GM23338 (cell line): ENCODE results near the gene EXD3. TPM values are rescaled to one million over a fixed set of nuclear protein-coding genes. Genes with fewer than 3 reads are reported as not detected.

Experiments used
- CREB1 ChIP-seq: fragments of 250-450 bp; sonication (Bioruptor Pico); IDR thresholded peaks from 2 replicates; pipeline ENCODE4 v1.5.0; 2020; ENCODE audit warnings: low read depth, mild to moderate bottlenecking, moderate library complexity
- EZH2 ChIP-seq: fragments of 200-600 bp; sonication (generic); IDR thresholded peaks from one replicate; pipeline ENCODE4 v1.8.0; 2017; ENCODE audit warnings: antibody characterized with exemption, mild to moderate bottlenecking, low read depth; ENCODE audit not compliant: unreplicated experiment
- EZH2phosphoT487 ChIP-seq: fragments of 200-600 bp; sonication (generic); IDR thresholded peaks from one replicate; pipeline ENCODE4 v1.8.1; 2018; ENCODE audit warnings: antibody characterized with exemption; ENCODE audit not compliant: unreplicated experiment
- JUNB ChIP-seq: IDR thresholded peaks from one replicate; pipeline ENCODE4 v1.6.1; 2016; ENCODE audit warnings: antibody characterized with exemption; ENCODE audit not compliant: unreplicated experiment
- NANOG ChIP-seq: IDR thresholded peaks from 2 replicates; pipeline ENCODE4 v1.6.1; 2016; ENCODE audit warnings: antibody characterized with exemption, borderline replicate concordance
- REST ChIP-seq: IDR thresholded peaks from one replicate; pipeline ENCODE4 v1.6.1; 2018; ENCODE audit warnings: antibody characterized with exemption; ENCODE audit not compliant: unreplicated experiment
- STAT1 ChIP-seq: IDR thresholded peaks from one replicate; pipeline ENCODE4 v1.6.1; 2016; ENCODE audit warnings: antibody characterized with exemption; ENCODE audit not compliant: unreplicated experiment
- ZNF114 ChIP-seq: fragments of 250-450 bp; sonication (Bioruptor Pico); IDR thresholded peaks from 2 replicates; pipeline ENCODE4 v1.5.0; 2020; ENCODE audit warnings: mild to moderate bottlenecking, moderate library complexity
- ZNF331 ChIP-seq: fragments of 250-450 bp; sonication (Bioruptor Pico); IDR thresholded peaks from 2 replicates; pipeline ENCODE4 v1.5.0; 2020; ENCODE audit warnings: low read depth, mild to moderate bottlenecking, moderate library complexity
- polyA plus RNA-seq: library from polyadenylated mRNA; unstranded; fragments of >200 nt; fragmentation: Nextera tagmentation; extraction: Ambion mirVana; gene quantifications from 2 replicates; pipeline ENCODE4 v1.2.1, GENCODE V29; 2016
- total RNA-seq: library from RNA; depleted of rRNA; stranded (reverse); fragments of >200 nt; shearing (Covaris generic); gene quantifications from 2 replicates; pipeline ENCODE4 v1.2.3, GENCODE V29; 2014
- TF ChIP-seq, protein P1 (sequence below): fragments of 250-450 bp; sonication (Bioruptor Pico); IDR thresholded peaks from 2 replicates; pipeline ENCODE4 v1.5.0; 2020; ENCODE audit warnings: mild to moderate bottlenecking, moderate library complexity
- TF ChIP-seq, protein P2 (sequence below), 2 experiments: fragments of 200-600 bp in 1 of 2; sonication (generic) in 1 of 2; conservative IDR thresholded peaks; 2 replicates each; pipeline versions ENCODE4 v1.5.1 to v1.6.1; 2016 to 2017; ENCODE audit warnings: antibody characterized with exemption in 2 of 2, low read depth in 2 of 2, mild to moderate bottlenecking in 2 of 2, moderate library complexity in 1 of 2

Gene EXD3
- total and polyA plus RNA-seq, 2 experiments from 2014 or later: 3.6 to 9.7 TPM

- TF ChIP-seq, protein P1, sequence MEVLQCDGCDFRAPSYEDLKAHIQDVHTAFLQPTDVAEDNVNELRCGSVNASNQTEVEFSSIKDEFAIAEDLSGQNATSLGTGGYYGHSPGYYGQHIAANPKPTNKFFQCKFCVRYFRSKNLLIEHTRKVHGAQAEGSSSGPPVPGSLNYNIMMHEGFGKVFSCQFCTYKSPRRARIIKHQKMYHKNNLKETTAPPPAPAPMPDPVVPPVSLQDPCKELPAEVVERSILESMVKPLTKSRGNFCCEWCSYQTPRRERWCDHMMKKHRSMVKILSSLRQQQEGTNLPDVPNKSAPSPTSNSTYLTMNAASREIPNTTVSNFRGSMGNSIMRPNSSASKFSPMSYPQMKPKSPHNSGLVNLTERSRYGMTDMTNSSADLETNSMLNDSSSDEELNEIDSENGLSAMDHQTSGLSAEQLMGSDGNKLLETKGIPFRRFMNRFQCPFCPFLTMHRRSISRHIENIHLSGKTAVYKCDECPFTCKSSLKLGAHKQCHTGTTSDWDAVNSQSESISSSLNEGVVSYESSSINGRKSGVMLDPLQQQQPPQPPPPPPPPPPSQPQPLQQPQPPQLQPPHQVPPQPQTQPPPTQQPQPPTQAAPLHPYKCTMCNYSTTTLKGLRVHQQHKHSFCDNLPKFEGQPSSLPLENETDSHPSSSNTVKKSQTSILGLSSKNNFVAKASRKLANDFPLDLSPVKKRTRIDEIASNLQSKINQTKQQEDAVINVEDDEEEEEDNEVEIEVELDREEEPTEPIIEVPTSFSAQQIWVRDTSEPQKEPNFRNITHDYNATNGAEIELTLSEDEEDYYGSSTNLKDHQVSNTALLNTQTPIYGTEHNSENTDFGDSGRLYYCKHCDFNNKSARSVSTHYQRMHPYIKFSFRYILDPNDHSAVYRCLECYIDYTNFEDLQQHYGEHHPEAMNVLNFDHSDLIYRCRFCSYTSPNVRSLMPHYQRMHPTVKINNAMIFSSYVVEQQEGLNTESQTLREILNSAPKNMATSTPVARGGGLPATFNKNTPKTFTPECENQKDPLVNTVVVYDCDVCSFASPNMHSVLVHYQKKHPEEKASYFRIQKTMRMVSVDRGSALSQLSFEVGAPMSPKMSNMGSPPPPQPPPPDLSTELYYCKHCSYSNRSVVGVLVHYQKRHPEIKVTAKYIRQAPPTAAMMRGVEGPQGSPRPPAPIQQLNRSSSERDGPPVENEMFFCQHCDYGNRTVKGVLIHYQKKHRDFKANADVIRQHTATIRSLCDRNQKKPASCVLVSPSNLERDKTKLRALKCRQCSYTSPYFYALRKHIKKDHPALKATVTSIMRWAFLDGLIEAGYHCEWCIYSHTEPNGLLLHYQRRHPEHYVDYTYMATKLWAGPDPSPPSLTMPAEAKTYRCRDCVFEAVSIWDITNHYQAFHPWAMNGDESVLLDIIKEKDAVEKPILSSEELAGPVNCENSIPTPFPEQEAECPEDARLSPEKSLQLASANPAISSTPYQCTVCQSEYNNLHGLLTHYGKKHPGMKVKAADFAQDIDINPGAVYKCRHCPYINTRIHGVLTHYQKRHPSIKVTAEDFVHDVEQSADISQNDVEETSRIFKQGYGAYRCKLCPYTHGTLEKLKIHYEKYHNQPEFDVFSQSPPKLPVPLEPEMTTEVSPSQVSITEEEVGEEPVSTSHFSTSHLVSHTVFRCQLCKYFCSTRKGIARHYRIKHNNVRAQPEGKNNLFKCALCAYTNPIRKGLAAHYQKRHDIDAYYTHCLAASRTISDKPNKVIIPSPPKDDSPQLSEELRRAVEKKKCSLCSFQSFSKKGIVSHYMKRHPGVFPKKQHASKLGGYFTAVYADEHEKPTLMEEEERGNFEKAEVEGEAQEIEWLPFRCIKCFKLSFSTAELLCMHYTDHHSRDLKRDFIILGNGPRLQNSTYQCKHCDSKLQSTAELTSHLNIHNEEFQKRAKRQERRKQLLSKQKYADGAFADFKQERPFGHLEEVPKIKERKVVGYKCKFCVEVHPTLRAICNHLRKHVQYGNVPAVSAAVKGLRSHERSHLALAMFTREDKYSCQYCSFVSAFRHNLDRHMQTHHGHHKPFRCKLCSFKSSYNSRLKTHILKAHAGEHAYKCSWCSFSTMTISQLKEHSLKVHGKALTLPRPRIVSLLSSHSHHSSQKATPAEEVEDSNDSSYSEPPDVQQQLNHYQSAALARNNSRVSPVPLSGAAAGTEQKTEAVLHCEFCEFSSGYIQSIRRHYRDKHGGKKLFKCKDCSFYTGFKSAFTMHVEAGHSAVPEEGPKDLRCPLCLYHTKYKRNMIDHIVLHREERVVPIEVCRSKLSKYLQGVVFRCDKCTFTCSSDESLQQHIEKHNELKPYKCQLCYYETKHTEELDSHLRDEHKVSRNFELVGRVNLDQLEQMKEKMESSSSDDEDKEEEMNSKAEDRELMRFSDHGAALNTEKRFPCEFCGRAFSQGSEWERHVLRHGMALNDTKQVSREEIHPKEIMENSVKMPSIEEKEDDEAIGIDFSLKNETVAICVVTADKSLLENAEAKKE: no peak
- TF ChIP-seq STAT1 (no peak), ZNF331 (CRISPR knock-in tag) (no peak), CREB1 (no peak), NANOG (no peak), EZH2 (no peak), EZH2phosphoT487 (no peak), ZNF114 (CRISPR knock-in tag) (no peak), JUNB (no peak), REST (no peak)
- TF ChIP-seq, protein P2, sequence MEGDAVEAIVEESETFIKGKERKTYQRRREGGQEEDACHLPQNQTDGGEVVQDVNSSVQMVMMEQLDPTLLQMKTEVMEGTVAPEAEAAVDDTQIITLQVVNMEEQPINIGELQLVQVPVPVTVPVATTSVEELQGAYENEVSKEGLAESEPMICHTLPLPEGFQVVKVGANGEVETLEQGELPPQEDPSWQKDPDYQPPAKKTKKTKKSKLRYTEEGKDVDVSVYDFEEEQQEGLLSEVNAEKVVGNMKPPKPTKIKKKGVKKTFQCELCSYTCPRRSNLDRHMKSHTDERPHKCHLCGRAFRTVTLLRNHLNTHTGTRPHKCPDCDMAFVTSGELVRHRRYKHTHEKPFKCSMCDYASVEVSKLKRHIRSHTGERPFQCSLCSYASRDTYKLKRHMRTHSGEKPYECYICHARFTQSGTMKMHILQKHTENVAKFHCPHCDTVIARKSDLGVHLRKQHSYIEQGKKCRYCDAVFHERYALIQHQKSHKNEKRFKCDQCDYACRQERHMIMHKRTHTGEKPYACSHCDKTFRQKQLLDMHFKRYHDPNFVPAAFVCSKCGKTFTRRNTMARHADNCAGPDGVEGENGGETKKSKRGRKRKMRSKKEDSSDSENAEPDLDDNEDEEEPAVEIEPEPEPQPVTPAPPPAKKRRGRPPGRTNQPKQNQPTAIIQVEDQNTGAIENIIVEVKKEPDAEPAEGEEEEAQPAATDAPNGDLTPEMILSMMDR (conservative IDR thresholded peaks at IDR 0.05; ENCODE audit: low read depth in 2 of 2): no peak
These were observed 14.0 kb upstream of the EXD3 start (continued) for GRCh38 chr9:137436761-137437600.
